Activated naive CD8-positive, alpha-beta T cell (primary cell): Measurements from ENCODE around the gene PTPN12.
A peak's percentile ranks its signal among the peaks of the same experiment; 100 is the strongest.

Source experiments
- H3K27ac Mint-ChIP-seq: one replicate; pipeline ENCODE4 v1.8.0; 2021; ENCODE audit warnings: mixed read lengths
- H3K27me3 Mint-ChIP-seq: one replicate; pipeline ENCODE4 v1.8.0; 2021; ENCODE audit warnings: mixed read lengths
- H3K36me3 Mint-ChIP-seq: one replicate; pipeline ENCODE4 v1.8.0; 2021; ENCODE audit warnings: mixed read lengths
- H3K4me1 Mint-ChIP-seq: one replicate; pipeline ENCODE4 v1.8.0; 2021; ENCODE audit warnings: low read depth, mixed read lengths
- H3K4me3 Mint-ChIP-seq: one replicate; pipeline ENCODE4 v1.8.0; 2021; ENCODE audit warnings: mild to moderate bottlenecking, mixed read lengths
- H3K9me3 Mint-ChIP-seq: one replicate; pipeline ENCODE4 v1.8.0; 2021; ENCODE audit warnings: low read depth, mixed read lengths

PTPN12 gene

DNA sequence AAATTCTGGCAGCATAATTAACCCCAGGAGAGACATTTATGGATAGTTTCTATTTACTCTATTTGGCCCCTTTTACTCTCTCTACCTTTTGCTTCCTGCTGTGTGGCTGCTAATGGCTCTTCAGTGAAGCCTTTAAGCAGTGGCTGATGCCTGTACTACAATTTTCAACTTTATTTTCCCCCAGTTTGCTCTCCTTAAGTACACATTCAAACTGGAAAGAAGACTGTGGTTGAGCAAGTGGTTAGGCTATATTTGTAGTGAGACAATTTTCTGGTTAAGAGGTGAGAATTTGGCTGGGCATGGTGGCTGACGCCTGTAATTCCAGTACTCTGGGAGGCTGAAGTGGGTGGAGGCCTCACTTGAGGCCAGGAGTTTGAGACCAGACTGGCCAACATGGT is 150.7 kb downstream of the PTPN12 start:
- peak overlapping the region; percentile 67 for H3K27ac Mint-ChIP-seq
- no peaks in the 10 kb centered on the region for H3K9me3 Mint-ChIP-seq
- no peaks in the 10 kb centered on the region for H3K27me3 Mint-ChIP-seq
- peak overlapping the region; percentile 3 for H3K4me3 Mint-ChIP-seq
- peaks cover 34% of the 10 kb centered on the region for H3K4me1 Mint-ChIP-seq
- H3K36me3 Mint-ChIP-seq = peaks cover 11% of the 10 kb centered on the region
